Body of pancreas (tissue), 4 donors: ENCODE data around the gene FOXK1.
A peak's percentile ranks its signal among the peaks of the same experiment; 100 is the strongest.

ENCODE experiments used
- CTCF ChIP-seq, 7 experiments: fragments of 450-650 bp in 4 of 7; fragments of 200-600 bp in 3 of 7; sonication (generic) in 3 of 7; IDR thresholded peaks; one replicate each; pipeline ENCODE4 v1.5.1; 2016 to 2019; ENCODE audit warnings: antibody characterized with exemption in 7 of 7
- POLR2A ChIP-seq, 3 donors: fragments of 450-650 bp; IDR thresholded peaks; one replicate each; pipeline ENCODE4 v1.6.1; 2016; ENCODE audit warnings: antibody characterized with exemption in 3 of 3, mild to moderate bottlenecking in 2 of 3

GRCh38 chr7:4797858-4798705 is 116.0 kb downstream of the FOXK1 start:
- TF ChIP-seq CTCF (IDR thresholded peaks at IDR 0.05) (peak; percentile 64 to 92 (median 75)), POLR2A (IDR thresholded peaks at IDR 0.05) (no peak)
